RWPE1 (cell line): ENCODE results near the gene ZFP64.
A peak's percentile ranks its signal among the peaks of the same experiment; 100 is the strongest.

ENCODE experiments used
- CTCF ChIA-PET: fragments of 350-600 bp; sonication (Branson Sonifier 250); formaldehyde crosslinking; extraction: SDS; loops from one replicate; lab custom pipeline; 2021; lab: Yijun Ruan, JAX
- POLR2A ChIA-PET: fragments of 400-600 bp; formaldehyde crosslinking; extraction: SDS; loops from one replicate; lab custom pipeline; 2020; ENCODE audit warnings: antibody characterized with exemption; ENCODE audit not compliant: low non-redundant PET; lab: Yijun Ruan, JAX
- DNase-seq: peaks from one replicate; pipeline ENCODE4 v3.0.0; 2012; ENCODE audit warnings: low spot score
- H3K27ac ChIP-seq: fragments of 450-650 bp; 2 replicates; pipeline ENCODE4 v1.5.1; 2017
- CTCF ChIP-seq: fragments of 450-650 bp; conservative IDR thresholded peaks from 2 replicates; pipeline ENCODE4 v1.5.1; 2017; ENCODE audit warnings: low read depth, mild to moderate bottlenecking

Gene ZFP64

GRCh38 chr20:52191132-52191915 is at the start of gene ZFP64:
Gene ZFP64 (minus strand): TSS chr20:52191779. CDS start chr20:52191636, 143 bp downstream.
- peak; percentile 91 for DNase-seq

GRCh38 chr20:52240802-52241201 is 49.2 kb upstream of the ZFP64 start:
- TF ChIP-seq CTCF, result no peak
- CTCF ChIA-PET, result no interaction called here
- no peak overlapping the region for H3K27ac ChIP-seq
- DNase-seq, result no peak
- POLR2A ChIA-PET, result no interaction called here

More at GRCh38 chr20:52191132-52191915, at the start of gene ZFP64:
- POLR2A ChIA-PET, result interaction anchor here (0.6 to 0.7 kb wide), 2 partner anchors 42 to 721 kb away, joined by 3 to 6 read pairs; no protein-coding TSS in a partner anchor
- peak; percentile 92 for TF ChIP-seq CTCF
- peak within 1 kb of the TSS; percentile 93 for H3K27ac ChIP-seq
- CTCF ChIA-PET, result interaction anchor here (0.5 to 1.8 kb wide), 15 partner anchors 10 to 1619 kb away, joined by 3 to 7 read pairs (median 4); no protein-coding TSS in a partner anchor

- H3K27ac ChIP-seq, result no peak overlapping the region
- DNase-seq, result no peak
- TF ChIP-seq CTCF, result no peak
- ChIA-PET POLR2A (no interaction called here), CTCF (interaction anchor here (0.6 to 1.5 kb wide), 3 partner anchors 42 to 1982 kb away, joined by 3 to 4 read pairs (median 3); no protein-coding TSS in a partner anchor)
Observed at GRCh38 chr20:52239102-52239501, 47.5 kb upstream of the ZFP64 start.

GRCh38 chr20:52236292-52236691 is 44.7 kb upstream of the ZFP64 start:
- CTCF ChIA-PET, result interaction anchor here (0.6 to 0.7 kb wide), 3 partner anchors 117 to 475 kb away, joined by 3 to 4 read pairs (median 3); no protein-coding TSS in a partner anchor
- DNase-seq, result no peak
- no peak overlapping the region for H3K27ac ChIP-seq
- TF ChIP-seq CTCF, result no peak
- POLR2A ChIA-PET, result no interaction called here

- ChIA-PET CTCF (interaction anchor here (0.6 to 1.0 kb wide), 2 partner anchors 43 to 1197 kb away, joined by 3 read pairs; partner anchors contain the start of gene ZFP64), POLR2A (no interaction called here)
- no peak overlapping the region for H3K27ac ChIP-seq
- no peak for TF ChIP-seq CTCF
- no peak for DNase-seq
Observed at GRCh38 chr20:52235129-52235528, 43.5 kb upstream of the ZFP64 start.

GRCh38 chr20:52234302-52235045 is 42.9 kb upstream of the ZFP64 start:
- H3K27ac ChIP-seq, result no peak overlapping the region
- no peak for DNase-seq
- ChIA-PET POLR2A (no interaction called here), CTCF (interaction anchor here (0.6 to 0.7 kb wide), 3 partner anchors 43 to 125 kb away, joined by 3 to 4 read pairs (median 3); partner anchors contain the start of gene ZFP64)
- TF ChIP-seq CTCF, result no peak
